BJ (cell line): ENCODE results near the gene LSM6. TPM values are rescaled to one million over a fixed set of nuclear protein-coding genes. Genes with fewer than 3 reads are reported as not detected.

Experiments
- CTCF ChIA-PET: fragments of 350-600 bp; formaldehyde crosslinking; extraction: SDS; loops from one replicate; lab custom pipeline; 2021; ENCODE audit warnings: antibody characterized with exemption, inconsistent platforms; lab: Yijun Ruan, JAX
- POLR2A ChIA-PET: fragments of 300-600 bp; sonication (Branson Sonifier 250); formaldehyde crosslinking; extraction: SDS; loops from one replicate; lab custom pipeline; 2021; ENCODE audit warnings: antibody characterized with exemption; lab: Charles Lee
- DNase-seq: peaks from one replicate; pipeline ENCODE4 v3.0.0-alpha.2; 2011; ENCODE audit warnings: low read depth
- H3K27me3 ChIP-seq: 2 replicates; pipeline ENCODE4 v1.6.0; 2011; ENCODE audit warnings: low read length; ENCODE audit not compliant: control insufficient read depth, insufficient read depth
- H3K36me3 ChIP-seq: 2 replicates; pipeline ENCODE4 v1.5.1; 2011; ENCODE audit warnings: low read length; ENCODE audit not compliant: control insufficient read depth, insufficient read depth
- H3K4me3 ChIP-seq: 2 replicates; pipeline ENCODE4 v1.5.1; 2011; ENCODE audit warnings: low read depth, mild to moderate bottlenecking, control low read depth, low read length
- polyA plus RNA-seq: library from polyadenylated mRNA; depleted of rRNA; stranded (reverse); fragments of >200 nt; gene quantifications from 2 replicates; pipeline ENCODE4 v1.2.3, GENCODE V29; 2011; rRNA removed
- TF ChIP-seq, protein P1 (sequence below): IDR thresholded peaks from 2 replicates; pipeline ENCODE4 v1.5.1; 2011; ENCODE audit warnings: low read depth, mild to moderate bottlenecking, control low read depth, inconsistent platforms, low read length, moderate library complexity; ENCODE audit not compliant: insufficient read depth

The LSM6 gene
- polyA plus RNA-seq, 1 experiment = 5.8 TPM

DNA sequence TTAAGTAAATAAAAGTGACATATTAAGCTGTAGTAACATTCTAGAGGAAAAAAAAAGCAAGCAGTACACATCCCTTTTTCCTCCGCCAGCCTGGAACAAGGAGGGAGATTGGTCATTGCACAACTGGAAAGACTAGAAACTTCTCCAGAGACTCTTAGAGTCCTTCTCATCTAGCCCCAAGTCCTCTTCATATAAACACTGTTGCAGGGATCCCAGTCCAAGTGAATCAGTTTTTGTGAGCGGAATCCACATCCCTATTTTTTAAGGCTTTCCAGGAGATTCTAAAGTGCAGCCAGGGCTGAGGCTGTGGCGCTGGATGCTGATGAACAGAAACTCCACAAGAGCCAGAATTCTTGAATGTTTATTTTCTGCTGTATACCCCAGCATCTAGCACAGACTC, 62.6 kb downstream of the LSM6 start:
- ChIA-PET CTCF (interaction anchor here (1.4 kb wide), 1 partner anchor 669 kb away, joined by 3 read pairs; no protein-coding TSS in a partner anchor), POLR2A (no interaction called here)
- no peak for DNase-seq
- H3K27me3 ChIP-seq = no peaks in the 10 kb centered on the region
- TF ChIP-seq, protein P1, sequence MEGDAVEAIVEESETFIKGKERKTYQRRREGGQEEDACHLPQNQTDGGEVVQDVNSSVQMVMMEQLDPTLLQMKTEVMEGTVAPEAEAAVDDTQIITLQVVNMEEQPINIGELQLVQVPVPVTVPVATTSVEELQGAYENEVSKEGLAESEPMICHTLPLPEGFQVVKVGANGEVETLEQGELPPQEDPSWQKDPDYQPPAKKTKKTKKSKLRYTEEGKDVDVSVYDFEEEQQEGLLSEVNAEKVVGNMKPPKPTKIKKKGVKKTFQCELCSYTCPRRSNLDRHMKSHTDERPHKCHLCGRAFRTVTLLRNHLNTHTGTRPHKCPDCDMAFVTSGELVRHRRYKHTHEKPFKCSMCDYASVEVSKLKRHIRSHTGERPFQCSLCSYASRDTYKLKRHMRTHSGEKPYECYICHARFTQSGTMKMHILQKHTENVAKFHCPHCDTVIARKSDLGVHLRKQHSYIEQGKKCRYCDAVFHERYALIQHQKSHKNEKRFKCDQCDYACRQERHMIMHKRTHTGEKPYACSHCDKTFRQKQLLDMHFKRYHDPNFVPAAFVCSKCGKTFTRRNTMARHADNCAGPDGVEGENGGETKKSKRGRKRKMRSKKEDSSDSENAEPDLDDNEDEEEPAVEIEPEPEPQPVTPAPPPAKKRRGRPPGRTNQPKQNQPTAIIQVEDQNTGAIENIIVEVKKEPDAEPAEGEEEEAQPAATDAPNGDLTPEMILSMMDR = no peak
- no peaks in the 10 kb centered on the region for H3K36me3 ChIP-seq
- H3K4me3 ChIP-seq = no peak overlapping the region

Other genes starting within 250 kb of the LSM6 start
- 10.5 and 15.1 TPM in 2 replicates for gene ZNF827, start 236.9 kb upstream of the LSM6 start, polyA plus RNA-seq
- not detected in 2 replicates for gene REELD1, start 38.8 kb downstream of the LSM6 start, polyA plus RNA-seq